ENCODE measurements around the gene GPC6.

Gene GPC6

GRCh38 chr13:93872786-93873347 is 646.3 kb downstream of the GPC6 start:
- no peak for DNase-seq

DNA sequence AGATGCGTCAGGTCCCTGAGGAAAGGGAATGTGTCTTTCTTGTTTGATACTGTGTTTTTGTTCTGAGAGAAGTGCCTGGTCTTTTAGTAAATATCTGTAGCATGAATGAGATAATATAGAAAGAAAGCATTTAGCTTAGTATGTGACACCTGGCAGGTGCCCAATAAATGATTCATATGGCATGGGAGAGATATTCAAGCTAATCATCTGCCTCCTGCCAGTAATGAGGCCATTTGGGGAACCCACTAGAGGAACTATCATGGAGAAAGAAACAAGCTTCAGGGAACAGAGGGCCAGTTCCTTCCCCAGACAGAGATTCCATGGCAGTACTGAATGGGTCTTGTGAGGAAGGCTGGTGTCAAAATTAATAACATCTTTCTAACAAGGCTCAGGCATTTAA is 648.9 kb downstream of the GPC6 start:
- peak; percentile 25 for DNase-seq

DNA sequence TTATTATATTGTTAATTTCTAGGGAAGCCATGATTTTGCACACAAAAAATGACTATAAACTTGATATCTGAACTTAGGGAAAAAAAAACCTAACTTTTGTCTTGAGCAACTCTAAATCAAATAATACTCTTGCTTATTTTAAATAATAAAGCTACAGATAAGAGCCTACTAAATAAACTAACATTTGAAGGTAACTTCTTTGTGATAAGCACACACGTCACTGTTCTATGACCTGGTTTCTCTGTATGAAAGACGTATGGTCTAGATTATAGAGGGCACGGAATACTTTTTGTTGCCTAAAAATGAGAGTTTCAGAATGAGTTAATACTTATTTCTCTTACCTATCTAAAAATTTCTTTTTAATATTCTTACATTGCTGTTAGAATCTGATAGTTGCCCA is 649.6 kb downstream of the GPC6 start:
- DNase-seq = no peak

DNA sequence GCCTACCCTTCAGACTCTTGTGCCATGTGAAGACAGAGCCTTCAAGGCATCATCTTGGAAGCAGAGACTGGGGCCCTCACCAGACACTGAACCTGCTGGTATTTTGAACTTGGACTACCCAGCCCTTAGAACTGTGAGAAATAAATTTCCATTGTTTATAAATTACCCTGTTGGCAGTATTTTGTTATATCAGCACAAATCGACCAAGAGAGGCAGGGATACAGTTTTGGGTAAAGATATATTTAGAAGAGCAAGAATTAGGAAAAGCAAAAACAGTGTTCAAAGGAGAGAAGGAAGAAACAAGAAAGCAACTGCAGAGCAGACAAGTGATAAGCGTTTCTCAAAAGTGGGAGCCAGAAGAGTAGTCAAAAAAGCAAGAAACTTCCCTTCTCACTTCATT is 652.1 kb downstream of the GPC6 start:
- DNase-seq = no peak

DNA sequence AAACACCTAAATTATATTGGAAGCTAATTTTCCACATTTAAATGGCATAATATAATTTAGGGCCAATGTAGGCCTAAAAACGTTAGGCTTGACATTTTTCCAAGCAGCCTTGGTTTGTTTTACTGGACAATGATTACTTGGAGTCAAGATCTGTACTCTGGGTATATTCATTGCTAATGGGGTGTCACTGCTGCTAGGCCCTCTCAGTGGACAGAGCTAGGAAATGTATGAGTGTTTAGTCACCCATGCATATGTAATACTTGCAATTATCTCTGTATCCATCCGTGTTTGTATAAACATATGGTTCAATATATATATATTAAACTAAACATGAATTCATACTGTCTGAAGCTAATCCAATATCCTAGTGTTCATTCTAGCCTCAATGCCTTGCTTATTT is 654.8 kb downstream of the GPC6 start:
- DNase-seq = no peak

GRCh38 chr13:93882086-93882651 is 655.6 kb downstream of the GPC6 start:
- no peak for DNase-seq

GRCh38 chr13:93889430-93889951 is 662.9 kb downstream of the GPC6 start:
- DNase-seq = no peak

- DNase-seq = no peak
Measured at GRCh38 chr13:93899981-93900380, 673.4 kb downstream of the GPC6 start.

- DNase-seq = no peak
Measured at GRCh38 chr13:93900731-93901130, 674.1 kb downstream of the GPC6 start.

GRCh38 chr13:93903909-93904308 is 677.3 kb downstream of the GPC6 start:
- no peak for DNase-seq

- no peak for DNase-seq
Measured at GRCh38 chr13:93915269-93915809, 688.7 kb downstream of the GPC6 start.

- DNase-seq = peak; percentile 1
Measured at GRCh38 chr13:93922063-93922855, 695.7 kb downstream of the GPC6 start.

- no peak for DNase-seq
Measured at GRCh38 chr13:93925990-93926389, 699.4 kb downstream of the GPC6 start.

DNA sequence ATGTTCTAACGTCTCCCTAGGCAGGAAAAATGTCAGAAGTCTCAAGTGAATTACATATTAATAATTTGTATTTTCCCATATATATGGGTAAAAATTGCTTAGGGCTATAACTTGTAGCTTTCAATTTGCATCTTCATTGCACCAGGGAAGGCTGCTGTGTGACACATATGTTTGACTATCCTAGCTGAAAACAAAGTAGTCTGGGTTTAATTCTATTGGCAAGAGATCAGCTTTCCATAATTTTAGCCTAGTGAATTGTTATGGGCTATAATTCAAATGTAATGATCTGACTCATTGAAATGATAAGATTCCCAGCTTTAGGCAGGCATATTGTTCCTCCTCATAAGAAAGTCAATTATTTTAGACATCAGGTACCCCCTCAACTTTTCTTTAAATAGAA is 699.8 kb downstream of the GPC6 start:
- no peak for DNase-seq

DNA sequence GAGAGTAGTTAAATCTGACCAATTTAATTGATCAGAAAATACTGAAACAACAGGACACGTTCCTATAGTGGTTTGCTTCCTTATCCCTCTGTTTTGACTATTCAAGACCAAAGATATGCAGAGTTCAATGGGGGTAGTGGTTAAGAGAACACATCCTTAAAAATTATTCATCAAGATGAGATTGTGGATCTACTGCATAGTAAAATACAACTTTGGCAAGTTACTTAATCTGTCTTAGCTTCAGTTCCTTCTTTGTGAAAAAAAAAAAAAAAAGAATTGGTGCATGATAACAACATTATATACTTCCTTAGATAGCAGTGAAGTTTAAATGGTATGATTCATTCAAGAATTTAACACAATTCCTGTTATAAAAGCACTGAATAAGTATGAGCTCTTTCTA is 700.8 kb downstream of the GPC6 start:
- DNase-seq = no peak

- no peak for DNase-seq
Measured at GRCh38 chr13:93932901-93933300, 706.3 kb downstream of the GPC6 start.

DNA sequence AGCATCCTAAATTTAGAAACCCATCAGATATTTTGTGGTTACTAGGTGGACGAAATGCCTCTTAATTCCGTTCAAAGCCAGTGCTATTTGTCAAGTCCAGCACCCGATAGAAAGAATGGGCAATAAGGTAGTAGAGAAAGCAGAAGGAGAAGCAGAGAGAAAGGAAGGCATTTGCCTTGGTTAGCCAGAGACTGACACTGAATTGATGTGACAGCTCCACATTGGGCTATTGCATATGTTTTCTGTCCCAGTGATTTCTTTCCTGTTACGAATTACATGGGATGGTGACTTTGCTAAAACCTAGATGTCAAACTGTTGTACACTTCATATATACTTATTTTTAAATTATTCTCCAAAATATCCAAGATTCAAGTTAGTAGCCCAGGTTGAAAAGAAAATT is 710.3 kb downstream of the GPC6 start:
- DNase-seq = no peak

GRCh38 chr13:93941444-93941843 is 714.8 kb downstream of the GPC6 start:
- no peak for DNase-seq

DNA sequence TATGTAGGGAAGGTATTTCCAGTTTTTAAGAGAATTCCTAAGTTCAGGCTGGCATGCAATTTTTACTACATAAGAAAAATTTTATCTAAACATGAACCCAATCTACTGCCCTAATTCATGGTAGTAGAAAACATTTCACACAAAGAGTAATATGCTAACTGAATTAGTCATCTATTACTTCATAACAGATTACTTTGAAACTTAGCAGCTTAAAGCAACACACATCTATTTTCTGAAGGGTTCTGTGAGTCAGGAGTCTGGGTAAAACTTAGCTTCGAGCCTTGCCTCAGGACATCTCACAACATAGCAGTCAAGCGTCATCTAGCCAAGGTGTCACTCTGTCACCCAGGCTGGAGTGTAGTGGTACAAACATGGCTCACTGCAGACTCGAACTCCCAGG is 715.4 kb downstream of the GPC6 start:
- no peak for DNase-seq

- DNase-seq = no peak
Measured at GRCh38 chr13:93945621-93946020, 719.0 kb downstream of the GPC6 start.

DNA sequence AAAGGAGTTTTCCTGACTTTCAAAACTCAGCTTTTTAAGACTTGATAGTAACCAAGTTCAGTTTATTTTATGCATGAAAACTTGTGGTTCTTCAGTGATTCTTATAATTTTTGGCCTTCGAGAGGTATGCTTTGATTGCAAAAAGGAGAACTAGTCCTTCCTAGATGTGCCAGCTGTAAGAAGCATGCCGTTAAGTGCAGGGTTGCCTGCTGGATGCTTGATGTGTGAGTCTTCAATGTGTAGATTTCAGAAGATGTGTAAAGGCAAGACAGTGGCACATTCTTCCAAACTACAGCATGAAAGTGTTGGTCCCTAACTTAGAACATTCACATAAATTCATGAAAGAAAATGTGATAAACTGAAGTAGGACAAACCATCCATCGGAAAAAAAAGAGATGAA is 720.4 kb downstream of the GPC6 start:
- DNase-seq = no peak

DNA sequence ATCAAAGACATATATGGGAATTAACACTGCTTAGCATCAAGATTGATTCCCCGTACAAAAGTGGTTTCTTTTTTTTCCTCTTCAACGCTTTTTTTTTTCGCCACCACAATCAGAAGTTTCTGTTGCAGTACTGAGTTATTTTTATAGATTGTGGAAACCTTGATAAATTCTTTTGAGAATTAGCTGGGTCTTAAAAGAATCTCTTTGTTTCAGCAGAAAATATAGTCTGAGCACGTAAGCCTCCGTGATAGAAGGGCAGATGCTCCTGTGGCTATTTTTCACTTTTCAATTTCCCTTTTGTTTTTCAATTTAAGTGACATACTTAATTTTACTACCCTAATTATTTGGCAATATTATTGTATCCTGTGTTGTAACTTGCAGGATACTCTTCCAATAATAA is 721.0 kb downstream of the GPC6 start:
- no peak for DNase-seq

DNA sequence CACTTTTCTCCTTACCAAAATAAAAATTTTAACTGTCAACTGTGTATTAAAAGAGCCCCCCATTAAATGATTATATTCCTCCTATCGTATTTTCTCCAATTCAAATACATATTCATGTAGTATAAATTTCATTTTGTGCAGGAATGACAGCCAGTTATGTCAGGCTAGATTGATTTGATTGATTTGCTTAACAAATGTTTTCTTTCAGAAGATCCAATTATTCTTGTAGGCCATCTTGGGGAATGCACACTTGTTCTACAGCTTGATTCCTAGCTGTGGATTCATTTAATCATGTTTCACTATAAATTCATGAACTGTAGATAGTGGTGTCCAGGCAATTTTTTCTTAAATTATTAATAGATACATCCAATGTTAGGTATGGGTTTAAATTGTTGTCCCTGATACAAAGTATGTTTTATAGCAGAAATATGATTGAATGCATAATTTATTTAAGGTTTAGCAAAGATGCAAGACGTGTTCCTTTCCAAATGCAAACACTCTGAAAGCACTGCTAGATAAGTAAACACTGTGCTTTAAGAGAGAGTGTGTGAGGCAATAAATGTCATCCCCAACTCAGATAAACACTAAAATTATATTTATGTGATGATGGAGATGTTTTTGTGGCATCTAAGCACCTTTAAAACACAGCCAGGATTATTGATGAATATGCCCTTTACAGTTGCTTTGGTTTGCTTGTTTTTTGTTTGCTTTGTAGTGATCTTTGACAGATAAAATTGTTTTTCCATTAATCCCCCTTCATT is 721.7 kb downstream of the GPC6 start:
- DNase-seq = no peak
